GM12878 (cell line): Measurements from ENCODE around the gene ADGRV1. TPM values are rescaled to one million over a fixed set of nuclear protein-coding genes. Genes with fewer than 3 reads are reported as not detected.
A peak's percentile ranks its signal among the peaks of the same experiment; 100 is the strongest.

Source experiments
- ATAC-seq: fragments of 200-7000 bp; cut with Tn5 transposase; 3 replicates; pipeline ENCODE4 v1.9.1; 2020; ENCODE audit warnings: mild to moderate bottlenecking, moderate library complexity
- BruUV-seq: library from RNA; stranded (reverse); fragments of 400-500 nt; replicated peaks from 2 replicates; lab custom pipeline; 2021; lab: Mats Ljungman, UMichigan
- CTCF ChIA-PET: fragments of 300-600 bp; sonication (Branson Sonifier 250); formaldehyde crosslinking; extraction: SDS; loops from one replicate; lab custom pipeline; 2021; ENCODE audit warnings: inconsistent platforms; lab: Yijun Ruan, JAX
- POLR2A ChIA-PET: fragments of 350-600 bp; formaldehyde crosslinking; extraction: SDS; loops from one replicate; lab custom pipeline; 2021; ENCODE audit warnings: inconsistent platforms; lab: Charles Lee
- RAD21 ChIA-PET: fragments of 300-600 bp; sonication (Branson Sonifier 250); formaldehyde crosslinking; loops from one replicate; lab custom pipeline; 2023; ENCODE audit warnings: antibody characterized with exemption; ENCODE audit not compliant: unreplicated experiment; lab: Charles Lee
- SMC1A ChIA-PET: fragments of 300-600 bp; sonication (Branson Sonifier 250); formaldehyde crosslinking; loops from one replicate; lab custom pipeline; 2023; ENCODE audit not compliant: unreplicated experiment, uncharacterized antibody; lab: Charles Lee
- DNase-seq: peaks from one replicate; pipeline ENCODE4 v3.0.0-alpha.2; 2011; ENCODE audit warnings: low read depth, low spot score
- FAIRE-seq: peaks from 3 replicates; lab custom pipeline; 2011; peaks lifted over from hg19 to GRCh38; lab: Jason Lieb, UNC
- H2AFZ ChIP-seq: 2 replicates; pipeline ENCODE4 v1.6.0; 2011; ENCODE audit warnings: low read depth, low read length, control low read depth; ENCODE audit not compliant: control insufficient read depth
- H3K27ac ChIP-seq: 2 replicates; pipeline ENCODE4 v1.5.1; 2011; ENCODE audit warnings: control low read depth; ENCODE audit not compliant: control insufficient read depth, insufficient read depth
- H3K27me3 ChIP-seq, 2 experiments: replicated peaks in 1 of 2; 2 replicates each; pipeline versions ENCODE4 v1.6.0 to v1.6.1; 2011; ENCODE audit warnings: low read length in 1 of 2; ENCODE audit not compliant: control insufficient read depth in 2 of 2, insufficient read depth in 2 of 2
- H3K36me3 ChIP-seq, 2 experiments: 2 replicates each; pipeline ENCODE4 v1.5.1; 2011; ENCODE audit warnings: low read length in 1 of 2; ENCODE audit not compliant: control insufficient read depth in 2 of 2, insufficient read depth in 2 of 2
- H3K4me1 ChIP-seq: 2 replicates; pipeline ENCODE4 v1.6.1; 2011; ENCODE audit warnings: mild to moderate bottlenecking, low read length, moderate library complexity, mixed read lengths; ENCODE audit not compliant: control insufficient read depth, insufficient read depth
- H3K4me2 ChIP-seq: 2 replicates; pipeline ENCODE4 v1.6.0; 2011; ENCODE audit warnings: control low read depth; ENCODE audit not compliant: control insufficient read depth, insufficient read depth
- H3K4me3 ChIP-seq: fragments of 200-600 bp; sonication (generic); 2 replicates; pipeline ENCODE4 v1.5.1; 2016
- H3K79me2 ChIP-seq: 2 replicates; pipeline ENCODE4 v1.6.0; 2011; ENCODE audit warnings: low read length; ENCODE audit not compliant: control insufficient read depth, insufficient read depth
- H3K9ac ChIP-seq: 2 replicates; pipeline ENCODE4 v1.8.0; 2011; ENCODE audit warnings: low read length, control low read depth, mixed read lengths; ENCODE audit not compliant: control insufficient read depth, insufficient read depth
- H3K9me3 ChIP-seq: replicated peaks from 3 replicates; pipeline ENCODE4 v1.5.1; 2011; ENCODE audit warnings: mild to moderate bottlenecking, low read length; ENCODE audit not compliant: control insufficient read depth, insufficient read depth
- H4K20me1 ChIP-seq: 2 replicates; pipeline ENCODE4 v1.6.0; 2011; ENCODE audit not compliant: control insufficient read depth, insufficient read depth
- ASH2L ChIP-seq: fragments of 300-600, 200-600 bp; sonication (generic); IDR thresholded peaks from 2 replicates; pipeline ENCODE4 v1.6.1; 2017; ENCODE audit warnings: low read depth, mild to moderate bottlenecking, borderline replicate concordance
- CHD4 ChIP-seq: fragments of 200-600 bp; sonication (generic); IDR thresholded peaks from 2 replicates; pipeline ENCODE4 v1.6.1; 2016; ENCODE audit warnings: mild to moderate bottlenecking
- CREM ChIP-seq: IDR thresholded peaks from 2 replicates; pipeline ENCODE4 v1.6.1; 2014; ENCODE audit warnings: antibody characterized with exemption, low read depth
- NR2C1 ChIP-seq: fragments of 450-650 bp; IDR thresholded peaks from 2 replicates; pipeline ENCODE4 v1.6.1; 2017; ENCODE audit warnings: antibody characterized with exemption, mild to moderate bottlenecking, moderate library complexity
- RCOR1 ChIP-seq: conservative IDR thresholded peaks from 2 replicates; pipeline ENCODE4 v1.6.1; 2012; ENCODE audit warnings: low read depth, low read length, improper control_type of control experiment
- SIX5 ChIP-seq: IDR thresholded peaks from 2 replicates; pipeline ENCODE4 v1.6.1; 2011; ENCODE audit warnings: mild to moderate bottlenecking, low read depth, low read length, moderate library complexity; ENCODE audit not compliant: severe bottlenecking
- SKIL ChIP-seq: fragments of 450-650 bp; IDR thresholded peaks from 2 replicates; pipeline ENCODE4 v1.6.1; 2017; ENCODE audit warnings: mild to moderate bottlenecking, low read depth, inconsistent platforms; ENCODE audit not compliant: poor library complexity, severe bottlenecking
- SMC3 ChIP-seq: IDR thresholded peaks from 2 replicates; pipeline ENCODE4 v1.6.1; 2011; ENCODE audit warnings: low read length, improper control_type of control experiment, borderline replicate concordance
- STAT1 ChIP-seq: fragments of 450-650 bp; conservative IDR thresholded peaks from 2 replicates; pipeline ENCODE4 v1.6.1; 2014; ENCODE audit warnings: antibody characterized with exemption, mild to moderate bottlenecking
- TAF1 ChIP-seq: IDR thresholded peaks from 2 replicates; pipeline ENCODE4 v1.6.1; 2011; ENCODE audit warnings: mild to moderate bottlenecking, low read depth, low read length, borderline replicate concordance
- WGBS: methylation state at CpG from one replicate; pipeline ENCODE4 v1.1.6; 2016; ENCODE audit warnings: low lambda C conversion rate; ENCODE audit not compliant: insufficient replicate concordance, insufficient coverage; ENCODE audit errors: missing lambda C conversion rate; 5-methylcytosine and 5-hydroxymethylcytosine counted together
- in situ Hi-C: fragments of 300-500 bp; cut with MboI; formaldehyde crosslinking; loops from 9 replicates; pipeline ENCODE4 v1.14.3; 2018; ENCODE audit warnings: mixed read lengths
- intact Hi-C: fragments of 100-400 bp; cut with micrococcal nuclease; formaldehyde crosslinking; loops from one replicate; pipeline ENCODE4 v1.14.2; 2022; ENCODE audit not compliant: unreplicated experiment
- polyA plus RNA-seq, 11 experiments: library from polyadenylated mRNA; depleted of rRNA in 4 of 11; unstranded in 6 of 11; stranded (reverse) in 5 of 11; fragments of >200 nt; fragmentation: Nextera tagmentation in 4 of 11; fragmentation: Illumina TruSeq in 1 of 11; extraction: Ambion mirVana in 4 of 11; extraction: Trizol in 1 of 11; gene quantifications; 1 replicate in 1 of 11; 2 replicates in 10 of 11; pipeline versions ENCODE4 v1.2.1 to v1.2.3, GENCODE V29; 2011 to 2016; ENCODE audit warnings: inconsistent platforms in 2 of 11, missing spikeins in 2 of 11, low read depth in 1 of 11
- total RNA-seq, 4 experiments: library from RNA; depleted of rRNA in 3 of 4; stranded (reverse); fragments of >200 nt in 3 of 4; fragmentation: Illumina TruSeq in 1 of 4; extraction: Trizol in 1 of 4; gene quantifications; 2 replicates each; pipeline versions ENCODE4 v1.2.1 to v1.2.3, GENCODE V29; 2013 to 2021
- TF ChIP-seq, protein P1 (sequence below): fragments of 450-650 bp; IDR thresholded peaks from 2 replicates; pipeline ENCODE4 v1.6.1; 2016; ENCODE audit warnings: mild to moderate bottlenecking, moderate library complexity, borderline replicate concordance
- TF ChIP-seq, protein P2 (sequence below): IDR thresholded peaks from 2 replicates; pipeline ENCODE4 v1.6.1; 2012; ENCODE audit warnings: improper control_type of control experiment, low read depth, low read length; ENCODE audit not compliant: insufficient replicate concordance

ADGRV1 gene
- total and polyA plus RNA-seq, 10 of the 15 experiments (the other 5 are each of a cell fraction or from before 2014, with no cell fraction given), result 0.04 to 8.1 (median 0.16) TPM; not detected in 1

DNA sequence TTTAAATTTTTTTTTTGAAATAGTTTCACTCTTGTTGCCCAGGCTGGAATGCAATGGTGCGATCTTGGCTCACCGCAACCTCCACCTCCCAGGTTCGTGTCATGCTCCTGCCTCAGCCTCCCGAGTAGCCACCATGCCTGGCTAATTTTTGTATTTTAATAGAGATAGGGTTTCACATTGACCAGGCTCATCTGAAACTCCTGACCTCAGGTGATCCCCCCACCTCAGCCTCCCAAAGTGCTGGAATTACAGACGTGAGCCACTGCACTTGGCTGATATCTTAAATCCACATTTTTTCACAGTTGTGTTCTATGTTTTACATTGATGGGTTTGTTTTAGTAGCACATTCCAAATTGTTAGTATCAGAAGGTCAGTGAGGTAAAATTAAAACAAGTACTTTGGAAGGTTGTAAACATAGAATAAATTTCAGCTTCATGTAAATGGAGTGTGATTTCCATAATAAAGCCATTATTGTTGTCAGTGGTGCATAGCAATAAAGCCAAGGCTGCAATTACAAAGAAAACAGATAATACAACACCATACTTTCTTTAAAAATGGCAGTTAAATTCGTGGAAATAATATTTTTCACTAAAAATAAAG is 537.3 kb downstream of the ADGRV1 start:
- Histone ChIP-seq H3K36me3 (no peaks in the 10 kb centered on the region), H3K79me2 (no peaks in the 10 kb centered on the region), H3K9ac (no peak overlapping the region), H3K4me3 (no peak overlapping the region), H3K4me1 (no peaks in the 10 kb centered on the region), H4K20me1 (no peaks in the 10 kb centered on the region), H3K27me3 (no peaks in the 10 kb centered on the region), H2AFZ (no peak overlapping the region), H3K27ac (no peak overlapping the region), H3K4me2 (no peak overlapping the region), H3K9me3 (no peaks in the 10 kb centered on the region; the same call in 2 of the 3 replicates)
- FAIRE-seq, result peak; percentile 23
- ChIA-PET POLR2A (no interaction called here), RAD21 (interaction anchor here (1.7 kb wide), 1 partner anchor 324 kb away, joined by 7 read pairs; no protein-coding TSS in a partner anchor), CTCF (no interaction called here), SMC1A (no interaction called here)
- DNase-seq, result no peak
- WGBS, result 66% methylated on average over 6 of the region's 6 CpGs
- no TSS peak for BruUV-seq
- in situ Hi-C loops (loop anchor here (5.0 kb wide), 1 partner anchor 291 kb away; no protein-coding TSS in a partner anchor), intact Hi-C loops (no loop called here)
- ATAC-seq, result no peak
- no peak for TF ChIP-seq ASH2L
- TF ChIP-seq, protein P1, sequence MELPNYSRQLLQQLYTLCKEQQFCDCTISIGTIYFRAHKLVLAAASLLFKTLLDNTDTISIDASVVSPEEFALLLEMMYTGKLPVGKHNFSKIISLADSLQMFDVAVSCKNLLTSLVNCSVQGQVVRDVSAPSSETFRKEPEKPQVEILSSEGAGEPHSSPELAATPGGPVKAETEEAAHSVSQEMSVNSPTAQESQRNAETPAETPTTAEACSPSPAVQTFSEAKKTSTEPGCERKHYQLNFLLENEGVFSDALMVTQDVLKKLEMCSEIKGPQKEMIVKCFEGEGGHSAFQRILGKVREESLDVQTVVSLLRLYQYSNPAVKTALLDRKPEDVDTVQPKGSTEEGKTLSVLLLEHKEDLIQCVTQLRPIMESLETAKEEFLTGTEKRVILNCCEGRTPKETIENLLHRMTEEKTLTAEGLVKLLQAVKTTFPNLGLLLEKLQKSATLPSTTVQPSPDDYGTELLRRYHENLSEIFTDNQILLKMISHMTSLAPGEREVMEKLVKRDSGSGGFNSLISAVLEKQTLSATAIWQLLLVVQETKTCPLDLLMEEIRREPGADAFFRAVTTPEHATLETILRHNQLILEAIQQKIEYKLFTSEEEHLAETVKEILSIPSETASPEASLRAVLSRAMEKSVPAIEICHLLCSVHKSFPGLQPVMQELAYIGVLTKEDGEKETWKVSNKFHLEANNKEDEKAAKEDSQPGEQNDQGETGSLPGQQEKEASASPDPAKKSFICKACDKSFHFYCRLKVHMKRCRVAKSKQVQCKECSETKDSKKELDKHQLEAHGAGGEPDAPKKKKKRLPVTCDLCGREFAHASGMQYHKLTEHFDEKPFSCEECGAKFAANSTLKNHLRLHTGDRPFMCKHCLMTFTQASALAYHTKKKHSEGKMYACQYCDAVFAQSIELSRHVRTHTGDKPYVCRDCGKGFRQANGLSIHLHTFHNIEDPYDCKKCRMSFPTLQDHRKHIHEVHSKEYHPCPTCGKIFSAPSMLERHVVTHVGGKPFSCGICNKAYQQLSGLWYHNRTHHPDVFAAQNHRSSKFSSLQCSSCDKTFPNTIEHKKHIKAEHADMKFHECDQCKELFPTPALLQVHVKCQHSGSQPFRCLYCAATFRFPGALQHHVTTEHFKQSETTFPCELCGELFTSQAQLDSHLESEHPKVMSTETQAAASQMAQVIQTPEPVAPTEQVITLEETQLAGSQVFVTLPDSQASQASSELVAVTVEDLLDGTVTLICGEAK, result no peak
- no peak for TF ChIP-seq SIX5
- no peak for TF ChIP-seq RCOR1
- TF ChIP-seq, protein P2, sequence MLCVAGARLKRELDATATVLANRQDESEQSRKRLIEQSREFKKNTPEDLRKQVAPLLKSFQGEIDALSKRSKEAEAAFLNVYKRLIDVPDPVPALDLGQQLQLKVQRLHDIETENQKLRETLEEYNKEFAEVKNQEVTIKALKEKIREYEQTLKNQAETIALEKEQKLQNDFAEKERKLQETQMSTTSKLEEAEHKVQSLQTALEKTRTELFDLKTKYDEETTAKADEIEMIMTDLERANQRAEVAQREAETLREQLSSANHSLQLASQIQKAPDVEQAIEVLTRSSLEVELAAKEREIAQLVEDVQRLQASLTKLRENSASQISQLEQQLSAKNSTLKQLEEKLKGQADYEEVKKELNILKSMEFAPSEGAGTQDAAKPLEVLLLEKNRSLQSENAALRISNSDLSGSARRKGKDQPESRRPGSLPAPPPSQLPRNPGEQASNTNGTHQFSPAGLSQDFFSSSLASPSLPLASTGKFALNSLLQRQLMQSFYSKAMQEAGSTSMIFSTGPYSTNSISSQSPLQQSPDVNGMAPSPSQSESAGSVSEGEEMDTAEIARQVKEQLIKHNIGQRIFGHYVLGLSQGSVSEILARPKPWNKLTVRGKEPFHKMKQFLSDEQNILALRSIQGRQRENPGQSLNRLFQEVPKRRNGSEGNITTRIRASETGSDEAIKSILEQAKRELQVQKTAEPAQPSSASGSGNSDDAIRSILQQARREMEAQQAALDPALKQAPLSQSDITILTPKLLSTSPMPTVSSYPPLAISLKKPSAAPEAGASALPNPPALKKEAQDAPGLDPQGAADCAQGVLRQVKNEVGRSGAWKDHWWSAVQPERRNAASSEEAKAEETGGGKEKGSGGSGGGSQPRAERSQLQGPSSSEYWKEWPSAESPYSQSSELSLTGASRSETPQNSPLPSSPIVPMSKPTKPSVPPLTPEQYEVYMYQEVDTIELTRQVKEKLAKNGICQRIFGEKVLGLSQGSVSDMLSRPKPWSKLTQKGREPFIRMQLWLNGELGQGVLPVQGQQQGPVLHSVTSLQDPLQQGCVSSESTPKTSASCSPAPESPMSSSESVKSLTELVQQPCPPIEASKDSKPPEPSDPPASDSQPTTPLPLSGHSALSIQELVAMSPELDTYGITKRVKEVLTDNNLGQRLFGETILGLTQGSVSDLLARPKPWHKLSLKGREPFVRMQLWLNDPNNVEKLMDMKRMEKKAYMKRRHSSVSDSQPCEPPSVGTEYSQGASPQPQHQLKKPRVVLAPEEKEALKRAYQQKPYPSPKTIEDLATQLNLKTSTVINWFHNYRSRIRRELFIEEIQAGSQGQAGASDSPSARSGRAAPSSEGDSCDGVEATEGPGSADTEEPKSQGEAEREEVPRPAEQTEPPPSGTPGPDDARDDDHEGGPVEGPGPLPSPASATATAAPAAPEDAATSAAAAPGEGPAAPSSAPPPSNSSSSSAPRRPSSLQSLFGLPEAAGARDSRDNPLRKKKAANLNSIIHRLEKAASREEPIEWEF, result no peak
- TF ChIP-seq CREM, result no peak
- no peak for TF ChIP-seq SMC3
- no peak for TF ChIP-seq STAT1
- no peak for TF ChIP-seq CHD4
- no peak for TF ChIP-seq SKIL
- no peak for TF ChIP-seq NR2C1
- TF ChIP-seq TAF1, result no peak
